ENCODE measurements around the gene PPP2R5E.
A peak's percentile ranks its signal among the peaks of the same experiment; 100 is the strongest.

The PPP2R5E gene

GRCh38 chr14:63501429-63501828 is 41.7 kb downstream of the PPP2R5E start:
- no peak for TF ChIP-seq TOX (CRISPR knock-in tag; IDR thresholded peaks at IDR 0.05; ENCODE audit: borderline replicate concordance)
- TF ChIP-seq PATZ1 (CRISPR knock-in tag; IDR thresholded peaks at IDR 0.05; ENCODE audit: borderline replicate concordance), result no peak
- no peak for TF ChIP-seq ESRRG (CRISPR knock-in tag; IDR thresholded peaks at IDR 0.05)
- TF ChIP-seq PPARA (CRISPR knock-in tag; IDR thresholded peaks at IDR 0.05; ENCODE audit: borderline replicate concordance), result no peak
- no peak for TF ChIP-seq ZNF8 (CRISPR knock-in tag; IDR thresholded peaks at IDR 0.05)
- no peak for ATAC-seq

- TF ChIP-seq ZC3H10 (CRISPR knock-in tag; IDR thresholded peaks at IDR 0.05) (no peak), ZNF565 (CRISPR knock-in tag; conservative IDR thresholded peaks at IDR 0.05; ENCODE audit: low read depth) (no peak), PPARA (CRISPR knock-in tag; IDR thresholded peaks at IDR 0.05; ENCODE audit: borderline replicate concordance) (no peak), ZNF70 (CRISPR knock-in tag; IDR thresholded peaks at IDR 0.05) (no peak), SNAI2 (CRISPR knock-in tag; IDR thresholded peaks at IDR 0.05) (no peak)
- no peak for ATAC-seq
Measured at GRCh38 chr14:63499701-63500250, 43.4 kb downstream of the PPP2R5E start.

- no peak for TF ChIP-seq ZNF8 (CRISPR knock-in tag; IDR thresholded peaks at IDR 0.05)
- TF ChIP-seq ARNTL (CRISPR knock-in tag; IDR thresholded peaks at IDR 0.05; ENCODE audit: borderline replicate concordance, low read depth), result no peak
- no peak for TF ChIP-seq CREB5 (CRISPR knock-in tag; IDR thresholded peaks at IDR 0.05; ENCODE audit: low read depth)
- no peak for TF ChIP-seq PPARA (CRISPR knock-in tag; IDR thresholded peaks at IDR 0.05; ENCODE audit: borderline replicate concordance)
- TF ChIP-seq RARB (CRISPR knock-in tag; IDR thresholded peaks at IDR 0.05), result no peak
- TF ChIP-seq OSR1 (CRISPR knock-in tag; IDR thresholded peaks at IDR 0.05), result no peak
- no peak for TF ChIP-seq ZFP3 (CRISPR knock-in tag; IDR thresholded peaks at IDR 0.05)
- no peak for TF ChIP-seq TOX (CRISPR knock-in tag; IDR thresholded peaks at IDR 0.05; ENCODE audit: borderline replicate concordance)
- no peak for TF ChIP-seq POU6F1 (CRISPR knock-in tag; IDR thresholded peaks at IDR 0.05; ENCODE audit: borderline replicate concordance, low read depth)
- TF ChIP-seq BACH2 (CRISPR knock-in tag; IDR thresholded peaks at IDR 0.05; ENCODE audit: borderline replicate concordance), result no peak
- TF ChIP-seq CSDC2 (CRISPR knock-in tag; IDR thresholded peaks at IDR 0.05), result no peak
- TF ChIP-seq ZFP30 (CRISPR knock-in tag; IDR thresholded peaks at IDR 0.05), result no peak
- TF ChIP-seq CSRNP3 (CRISPR knock-in tag; IDR thresholded peaks at IDR 0.05), result no peak
- TF ChIP-seq SNAI2 (CRISPR knock-in tag; IDR thresholded peaks at IDR 0.05), result no peak
- no peak for ATAC-seq
Measured at GRCh38 chr14:63496837-63497400, 46.3 kb downstream of the PPP2R5E start.

GRCh38 chr14:63493246-63493645 is 49.9 kb downstream of the PPP2R5E start:
- no peak for TF ChIP-seq BACH2 (CRISPR knock-in tag; IDR thresholded peaks at IDR 0.05; ENCODE audit: borderline replicate concordance)
- no peak for TF ChIP-seq ZNF8 (CRISPR knock-in tag; IDR thresholded peaks at IDR 0.05)
- no peak for TF ChIP-seq SNAI2 (CRISPR knock-in tag; IDR thresholded peaks at IDR 0.05)
- no peak for TF ChIP-seq ZNF70 (CRISPR knock-in tag; IDR thresholded peaks at IDR 0.05)
- TF ChIP-seq CSRNP3 (CRISPR knock-in tag; IDR thresholded peaks at IDR 0.05), result no peak
- no peak for TF ChIP-seq ESRRG (CRISPR knock-in tag; IDR thresholded peaks at IDR 0.05)
- no peak for TF ChIP-seq POU6F1 (CRISPR knock-in tag; IDR thresholded peaks at IDR 0.05; ENCODE audit: borderline replicate concordance, low read depth)
- no peak for TF ChIP-seq ZFP30 (CRISPR knock-in tag; IDR thresholded peaks at IDR 0.05)
- TF ChIP-seq ZFP3 (CRISPR knock-in tag; IDR thresholded peaks at IDR 0.05), result no peak
- TF ChIP-seq GLIS3 (CRISPR knock-in tag; IDR thresholded peaks at IDR 0.05), result no peak
- no peak for TF ChIP-seq ARNTL (CRISPR knock-in tag; IDR thresholded peaks at IDR 0.05; ENCODE audit: borderline replicate concordance, low read depth)
- TF ChIP-seq OSR1 (CRISPR knock-in tag; IDR thresholded peaks at IDR 0.05), result no peak
- no peak for TF ChIP-seq ZNF565 (CRISPR knock-in tag; conservative IDR thresholded peaks at IDR 0.05; ENCODE audit: low read depth)
- no peak for TF ChIP-seq CREB5 (CRISPR knock-in tag; IDR thresholded peaks at IDR 0.05; ENCODE audit: low read depth)
- peak; percentile 83 for ATAC-seq
